HL-60 (cell line): ENCODE measurements around the gene FAM151A.

ENCODE experiments used
- DNase-seq, 2 experiments: peaks; one replicate each; pipeline ENCODE4 v3.0.0-alpha.2; 2010 to 2020; ENCODE audit warnings: low read depth in 1 of 2, low spot score in 1 of 2
- H3K27ac ChIP-seq: fragments of 250-450 bp; sonication (Bioruptor Pico); replicated peaks from 2 replicates; pipeline ENCODE4 v1.5.1; 2020; ENCODE audit warnings: mild to moderate bottlenecking, moderate library complexity
- H3K27me3 ChIP-seq: fragments of 250-450 bp; sonication (Bioruptor Pico); 2 replicates; pipeline ENCODE4 v1.5.1; 2021; ENCODE audit warnings: mild to moderate bottlenecking, moderate library complexity; ENCODE audit not compliant: insufficient read depth, poor library complexity, severe bottlenecking
- H3K4me3 ChIP-seq: replicated peaks from 2 replicates; pipeline ENCODE4 v1.5.1; 2011; ENCODE audit warnings: mild to moderate bottlenecking, control low read depth, low read length; ENCODE audit not compliant: insufficient read depth
- GABPA ChIP-seq: IDR thresholded peaks from 2 replicates; pipeline ENCODE4 v1.6.1; 2012; ENCODE audit warnings: low read depth
- POLR2AphosphoS5 ChIP-seq: IDR thresholded peaks from 2 replicates; pipeline ENCODE4 v1.6.1; 2012; ENCODE audit warnings: low read depth
- SPI1 ChIP-seq: IDR thresholded peaks from 2 replicates; pipeline ENCODE4 v1.6.1; 2012; ENCODE audit warnings: low read depth, mild to moderate bottlenecking, borderline replicate concordance
- TF ChIP-seq, protein P1 (sequence below): IDR thresholded peaks from one replicate; pipeline ENCODE4 v1.5.1; 2011; ENCODE audit warnings: low read length, control low read depth, inconsistent platforms; ENCODE audit not compliant: insufficient read depth
- TF ChIP-seq, protein P2 (sequence below): IDR thresholded peaks from 2 replicates; pipeline ENCODE4 v1.6.1; 2012; ENCODE audit warnings: low read depth; ENCODE audit not compliant: insufficient replicate concordance

Gene FAM151A

DNA sequence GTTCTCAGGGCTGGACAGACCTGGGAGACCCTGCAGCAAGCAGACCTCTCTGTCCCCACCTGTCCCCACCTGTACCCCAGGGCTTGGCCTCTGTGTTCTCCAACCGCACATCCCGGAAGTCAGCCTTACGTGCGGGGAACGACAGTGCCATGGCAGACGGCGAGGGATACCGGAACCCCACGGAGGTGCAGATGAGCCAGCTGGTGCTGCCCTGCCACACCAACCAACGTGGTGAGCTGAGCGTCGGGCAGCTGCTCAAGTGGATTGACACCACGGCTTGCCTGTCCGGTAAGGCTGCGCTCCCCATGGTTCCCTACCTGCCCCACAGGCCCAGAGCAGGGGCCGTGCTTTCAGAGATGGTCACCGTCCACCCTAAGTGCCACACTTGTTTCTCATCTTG lies 38.8 kb downstream of the FAM151A start:
- TF ChIP-seq SPI1 (no peak), POLR2AphosphoS5 (no peak), GABPA (no peak)
- TF ChIP-seq, protein P1, sequence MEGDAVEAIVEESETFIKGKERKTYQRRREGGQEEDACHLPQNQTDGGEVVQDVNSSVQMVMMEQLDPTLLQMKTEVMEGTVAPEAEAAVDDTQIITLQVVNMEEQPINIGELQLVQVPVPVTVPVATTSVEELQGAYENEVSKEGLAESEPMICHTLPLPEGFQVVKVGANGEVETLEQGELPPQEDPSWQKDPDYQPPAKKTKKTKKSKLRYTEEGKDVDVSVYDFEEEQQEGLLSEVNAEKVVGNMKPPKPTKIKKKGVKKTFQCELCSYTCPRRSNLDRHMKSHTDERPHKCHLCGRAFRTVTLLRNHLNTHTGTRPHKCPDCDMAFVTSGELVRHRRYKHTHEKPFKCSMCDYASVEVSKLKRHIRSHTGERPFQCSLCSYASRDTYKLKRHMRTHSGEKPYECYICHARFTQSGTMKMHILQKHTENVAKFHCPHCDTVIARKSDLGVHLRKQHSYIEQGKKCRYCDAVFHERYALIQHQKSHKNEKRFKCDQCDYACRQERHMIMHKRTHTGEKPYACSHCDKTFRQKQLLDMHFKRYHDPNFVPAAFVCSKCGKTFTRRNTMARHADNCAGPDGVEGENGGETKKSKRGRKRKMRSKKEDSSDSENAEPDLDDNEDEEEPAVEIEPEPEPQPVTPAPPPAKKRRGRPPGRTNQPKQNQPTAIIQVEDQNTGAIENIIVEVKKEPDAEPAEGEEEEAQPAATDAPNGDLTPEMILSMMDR = no peak
- TF ChIP-seq, protein P2, sequence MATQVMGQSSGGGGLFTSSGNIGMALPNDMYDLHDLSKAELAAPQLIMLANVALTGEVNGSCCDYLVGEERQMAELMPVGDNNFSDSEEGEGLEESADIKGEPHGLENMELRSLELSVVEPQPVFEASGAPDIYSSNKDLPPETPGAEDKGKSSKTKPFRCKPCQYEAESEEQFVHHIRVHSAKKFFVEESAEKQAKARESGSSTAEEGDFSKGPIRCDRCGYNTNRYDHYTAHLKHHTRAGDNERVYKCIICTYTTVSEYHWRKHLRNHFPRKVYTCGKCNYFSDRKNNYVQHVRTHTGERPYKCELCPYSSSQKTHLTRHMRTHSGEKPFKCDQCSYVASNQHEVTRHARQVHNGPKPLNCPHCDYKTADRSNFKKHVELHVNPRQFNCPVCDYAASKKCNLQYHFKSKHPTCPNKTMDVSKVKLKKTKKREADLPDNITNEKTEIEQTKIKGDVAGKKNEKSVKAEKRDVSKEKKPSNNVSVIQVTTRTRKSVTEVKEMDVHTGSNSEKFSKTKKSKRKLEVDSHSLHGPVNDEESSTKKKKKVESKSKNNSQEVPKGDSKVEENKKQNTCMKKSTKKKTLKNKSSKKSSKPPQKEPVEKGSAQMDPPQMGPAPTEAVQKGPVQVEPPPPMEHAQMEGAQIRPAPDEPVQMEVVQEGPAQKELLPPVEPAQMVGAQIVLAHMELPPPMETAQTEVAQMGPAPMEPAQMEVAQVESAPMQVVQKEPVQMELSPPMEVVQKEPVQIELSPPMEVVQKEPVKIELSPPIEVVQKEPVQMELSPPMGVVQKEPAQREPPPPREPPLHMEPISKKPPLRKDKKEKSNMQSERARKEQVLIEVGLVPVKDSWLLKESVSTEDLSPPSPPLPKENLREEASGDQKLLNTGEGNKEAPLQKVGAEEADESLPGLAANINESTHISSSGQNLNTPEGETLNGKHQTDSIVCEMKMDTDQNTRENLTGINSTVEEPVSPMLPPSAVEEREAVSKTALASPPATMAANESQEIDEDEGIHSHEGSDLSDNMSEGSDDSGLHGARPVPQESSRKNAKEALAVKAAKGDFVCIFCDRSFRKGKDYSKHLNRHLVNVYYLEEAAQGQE = no peak
- H3K27me3 ChIP-seq = no peaks in the 10 kb centered on the region
- no peak for DNase-seq
- no peak overlapping the region for H3K27ac ChIP-seq
- H3K4me3 ChIP-seq = no peak overlapping the region

DNA sequence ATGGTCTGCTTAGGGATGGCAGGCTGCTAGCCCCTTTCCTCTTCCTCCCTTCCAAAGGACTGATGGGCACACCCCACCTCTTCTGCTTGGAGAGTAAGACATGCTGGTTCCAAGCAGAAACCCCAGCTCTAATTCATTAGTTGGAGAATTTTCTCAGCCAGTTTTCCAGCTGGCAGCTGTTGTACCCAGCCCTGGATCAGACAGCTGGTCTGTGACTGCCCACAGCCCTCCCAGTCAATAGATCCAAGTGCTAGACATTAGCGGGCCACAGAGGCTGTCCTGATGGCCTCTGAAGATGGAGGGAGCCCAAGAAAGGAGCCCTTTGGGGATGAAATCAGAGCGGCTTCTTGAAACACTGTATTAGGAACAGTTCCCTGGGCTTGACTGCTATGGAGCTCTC lies 39.5 kb downstream of the FAM151A start:
- no peak overlapping the region for H3K4me3 ChIP-seq
- no peak overlapping the region for H3K27ac ChIP-seq
- no peak for TF ChIP-seq POLR2AphosphoS5
- TF ChIP-seq, protein P2 = no peak
- no peak for TF ChIP-seq GABPA
- no peak for TF ChIP-seq SPI1
- TF ChIP-seq, protein P1 = no peak
- no peaks in the 10 kb centered on the region for H3K27me3 ChIP-seq
- no peak for DNase-seq

DNA sequence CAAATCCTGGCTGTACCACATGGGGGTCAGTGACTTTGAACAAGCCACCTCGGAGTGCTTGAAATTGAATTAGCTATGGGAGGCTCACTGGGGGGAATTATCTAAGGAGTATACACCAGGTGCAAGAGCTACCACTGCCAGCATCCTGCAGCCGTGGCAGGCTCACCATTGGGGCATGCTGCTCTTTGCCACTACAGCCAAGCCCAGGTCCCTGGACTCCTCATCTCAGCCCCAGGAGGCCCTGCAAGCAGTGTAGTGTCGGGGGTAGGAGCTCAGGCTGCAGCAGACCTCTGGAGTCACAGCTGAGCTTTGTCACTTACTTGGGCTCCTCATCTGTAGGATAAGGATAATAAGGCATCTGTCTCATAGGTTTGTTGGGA lies 40.0 kb downstream of the FAM151A start:
- TF ChIP-seq, protein P1 = no peak
- TF ChIP-seq GABPA = no peak
- no peak for TF ChIP-seq POLR2AphosphoS5
- TF ChIP-seq, protein P2 = no peak
- no peak for TF ChIP-seq SPI1
- Histone ChIP-seq H3K27ac (no peak overlapping the region), H3K4me3 (no peak overlapping the region), H3K27me3 (no peaks in the 10 kb centered on the region)
- DNase-seq = no peak
